Loucy (cell line): ENCODE measurements around the gene NOL4L.

Experiments
- EZH2phosphoT487 ChIP-seq: fragments of 200-600 bp; IDR thresholded peaks from 2 replicates; pipeline ENCODE4 v1.6.1; 2018; ENCODE audit warnings: antibody characterized with exemption, mild to moderate bottlenecking, moderate library complexity, borderline replicate concordance
- TF ChIP-seq, protein P1 (sequence below): fragments of 200-600 bp; sonication (generic); conservative IDR thresholded peaks from 2 replicates; pipeline ENCODE4 v1.5.1; 2014; ENCODE audit warnings: mild to moderate bottlenecking, antibody characterized with exemption, low read length

DNA sequence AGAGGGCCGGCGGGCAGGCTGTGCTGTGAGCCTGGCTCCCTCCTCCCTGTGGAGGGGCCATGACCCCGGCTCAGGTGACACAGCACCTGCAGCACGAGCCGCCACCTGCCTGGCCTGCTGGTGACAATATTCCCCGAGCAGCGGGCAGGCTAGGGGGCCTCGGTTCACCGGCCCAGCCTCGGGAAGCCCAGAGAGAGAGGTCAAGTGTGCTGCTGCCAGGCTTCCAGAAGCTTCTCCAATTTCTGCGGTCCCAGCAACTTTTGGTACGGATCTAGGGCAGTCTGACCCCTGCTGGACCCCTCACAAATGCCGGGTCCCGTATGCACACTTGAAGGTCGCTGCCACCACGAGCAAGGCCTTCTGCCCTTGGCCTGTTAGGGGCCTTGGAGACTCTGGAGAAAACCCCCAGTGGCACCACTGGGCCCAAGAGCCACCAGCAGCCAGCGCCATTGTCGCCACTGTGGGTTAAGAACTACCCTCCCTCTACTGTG lies 38.6 kb upstream of the NOL4L start:
- TF ChIP-seq, protein P1, sequence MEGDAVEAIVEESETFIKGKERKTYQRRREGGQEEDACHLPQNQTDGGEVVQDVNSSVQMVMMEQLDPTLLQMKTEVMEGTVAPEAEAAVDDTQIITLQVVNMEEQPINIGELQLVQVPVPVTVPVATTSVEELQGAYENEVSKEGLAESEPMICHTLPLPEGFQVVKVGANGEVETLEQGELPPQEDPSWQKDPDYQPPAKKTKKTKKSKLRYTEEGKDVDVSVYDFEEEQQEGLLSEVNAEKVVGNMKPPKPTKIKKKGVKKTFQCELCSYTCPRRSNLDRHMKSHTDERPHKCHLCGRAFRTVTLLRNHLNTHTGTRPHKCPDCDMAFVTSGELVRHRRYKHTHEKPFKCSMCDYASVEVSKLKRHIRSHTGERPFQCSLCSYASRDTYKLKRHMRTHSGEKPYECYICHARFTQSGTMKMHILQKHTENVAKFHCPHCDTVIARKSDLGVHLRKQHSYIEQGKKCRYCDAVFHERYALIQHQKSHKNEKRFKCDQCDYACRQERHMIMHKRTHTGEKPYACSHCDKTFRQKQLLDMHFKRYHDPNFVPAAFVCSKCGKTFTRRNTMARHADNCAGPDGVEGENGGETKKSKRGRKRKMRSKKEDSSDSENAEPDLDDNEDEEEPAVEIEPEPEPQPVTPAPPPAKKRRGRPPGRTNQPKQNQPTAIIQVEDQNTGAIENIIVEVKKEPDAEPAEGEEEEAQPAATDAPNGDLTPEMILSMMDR: peak; percentile 27
- no peak for TF ChIP-seq EZH2phosphoT487
